H9 (cell line): ENCODE measurements around the gene NALCN. TPM values are rescaled to one million over a fixed set of nuclear protein-coding genes. Genes with fewer than 3 reads are reported as not detected.

Experiments
- DNase-seq: peaks from one replicate; pipeline ENCODE4 v3.0.0-alpha.2; 2017
- H2AFZ ChIP-seq: one replicate; pipeline ENCODE4 v1.6.1; 2013; ENCODE audit warnings: mild to moderate bottlenecking, low read length, control low read depth, moderate library complexity
- H2AK5ac ChIP-seq: 2 replicates; pipeline ENCODE4 v1.6.1; 2013; ENCODE audit warnings: low read length, control low read depth, mixed read lengths; ENCODE audit not compliant: insufficient read length
- H2BK120ac ChIP-seq: one replicate; pipeline ENCODE4 v1.6.1; 2013; ENCODE audit warnings: low read depth, mild to moderate bottlenecking, low read length, control low read depth, inconsistent platforms; ENCODE audit not compliant: poor library complexity, severe bottlenecking
- H2BK12ac ChIP-seq: 2 replicates; pipeline ENCODE4 v1.6.1; 2013; ENCODE audit warnings: low read length, control low read depth, mixed read lengths, low read depth; ENCODE audit not compliant: insufficient read length
- H2BK15ac ChIP-seq: 2 replicates; pipeline ENCODE4 v1.6.1; 2013; ENCODE audit warnings: low read depth, low read length, control low read depth
- H2BK20ac ChIP-seq: one replicate; pipeline ENCODE4 v1.6.1; 2013; ENCODE audit warnings: low read depth, mild to moderate bottlenecking, low read length, control low read depth, inconsistent platforms; ENCODE audit not compliant: poor library complexity, severe bottlenecking
- H2BK5ac ChIP-seq: 2 replicates; pipeline ENCODE4 v1.6.1; 2013; ENCODE audit warnings: low read length, control low read depth, mixed read lengths; ENCODE audit not compliant: insufficient read length
- H3K14ac ChIP-seq: 2 replicates; pipeline ENCODE4 v1.6.1; 2013; ENCODE audit warnings: low read length, control low read depth; ENCODE audit not compliant: insufficient read depth
- H3K18ac ChIP-seq: 2 replicates; pipeline ENCODE4 v1.6.1; 2013; ENCODE audit warnings: low read depth, mild to moderate bottlenecking, mixed read lengths, low read length, control low read depth; ENCODE audit not compliant: insufficient read length
- H3K23ac ChIP-seq: 2 replicates; pipeline ENCODE4 v1.6.1; 2013; ENCODE audit warnings: low read length, control low read depth, mixed read lengths, low read depth; ENCODE audit not compliant: insufficient read length
- H3K23me2 ChIP-seq: 2 replicates; pipeline ENCODE4 v1.6.1; 2013; ENCODE audit warnings: low read depth, mild to moderate bottlenecking, mixed read lengths, low read length, control low read depth; ENCODE audit not compliant: insufficient read length, poor library complexity, severe bottlenecking
- H3K27ac ChIP-seq: 2 replicates; pipeline ENCODE4 v1.5.1; 2013; ENCODE audit warnings: low read length, control low read depth, mixed read lengths, low read depth; ENCODE audit not compliant: insufficient read length
- H3K27me3 ChIP-seq: 2 replicates; pipeline ENCODE4 v1.6.1; 2013; ENCODE audit warnings: low read length, control low read depth, inconsistent platforms; ENCODE audit not compliant: insufficient read depth
- H3K4ac ChIP-seq: 2 replicates; pipeline ENCODE4 v1.6.1; 2013; ENCODE audit warnings: low read depth, mild to moderate bottlenecking, control low read depth, inconsistent platforms, low read length, moderate library complexity
- H3K4me1 ChIP-seq: 2 replicates; pipeline ENCODE4 v1.6.1; 2013; ENCODE audit warnings: low read length, control low read depth, inconsistent platforms; ENCODE audit not compliant: insufficient read depth
- H3K4me2 ChIP-seq: 2 replicates; pipeline ENCODE4 v1.6.1; 2013; ENCODE audit warnings: low read length, control low read depth, mixed read lengths; ENCODE audit not compliant: insufficient read length, insufficient read depth
- H3K56ac ChIP-seq: 2 replicates; pipeline ENCODE4 v1.6.1; 2013; ENCODE audit warnings: low read depth, mild to moderate bottlenecking, mixed read lengths, low read length, control low read depth; ENCODE audit not compliant: insufficient read length
- H3K79me1 ChIP-seq: 2 replicates; pipeline ENCODE4 v1.6.1; 2013; ENCODE audit warnings: low read depth, mild to moderate bottlenecking, moderate library complexity, low read length, control low read depth, inconsistent platforms; ENCODE audit not compliant: insufficient read depth, poor library complexity, severe bottlenecking
- H3K79me2 ChIP-seq: 2 replicates; pipeline ENCODE4 v1.6.1; 2013; ENCODE audit warnings: low read length, control low read depth, inconsistent platforms; ENCODE audit not compliant: insufficient read depth
- H3K9ac ChIP-seq: 2 replicates; pipeline ENCODE4 v1.6.1; 2013; ENCODE audit warnings: low read length, control low read depth, mixed read lengths; ENCODE audit not compliant: insufficient read length; ENCODE audit errors: extremely low read depth
- H3K9me3 ChIP-seq: one replicate; pipeline ENCODE4 v1.6.1; 2013; ENCODE audit warnings: low read depth, low read length, inconsistent platforms; ENCODE audit not compliant: control insufficient read depth
- H3T11ph ChIP-seq: one replicate; pipeline ENCODE4 v1.6.1; 2013; ENCODE audit warnings: mild to moderate bottlenecking, low read length, control low read depth, inconsistent platforms
- H4K20me1 ChIP-seq: one replicate; pipeline ENCODE4 v1.6.1; 2013; ENCODE audit not compliant: control insufficient read depth, insufficient read length, insufficient read depth
- H4K5ac ChIP-seq: 2 replicates; pipeline ENCODE4 v1.6.1; 2013; ENCODE audit warnings: low read depth, mild to moderate bottlenecking, mixed read lengths, low read length, control low read depth; ENCODE audit not compliant: insufficient read length
- H4K8ac ChIP-seq: replicated peaks from 2 replicates; pipeline ENCODE4 v1.6.1; 2013; ENCODE audit warnings: low read length, control low read depth, mixed read lengths, low read depth; ENCODE audit not compliant: insufficient read length
- H4K91ac ChIP-seq: 2 replicates; pipeline ENCODE4 v1.6.1; 2013; ENCODE audit warnings: low read depth, mild to moderate bottlenecking, moderate library complexity, mixed read lengths, low read length, control low read depth; ENCODE audit not compliant: insufficient read length
- H3K27ac Mint-ChIP-seq, 3 experiments: 2 replicates in 2 of 3; 3 replicates in 1 of 3; pipeline ENCODE4 v1.8.0; 2020 to 2021; ENCODE audit warnings: mixed read lengths in 3 of 3, mild to moderate bottlenecking in 1 of 3, moderate library complexity in 1 of 3
- H3K27me3 Mint-ChIP-seq: 2 replicates; pipeline ENCODE4 v1.8.0; 2021; ENCODE audit warnings: low read depth, mild to moderate bottlenecking, moderate library complexity, mixed read lengths
- H3K36me3 Mint-ChIP-seq, 3 experiments: 2 replicates in 2 of 3; 3 replicates in 1 of 3; pipeline ENCODE4 v1.8.0; 2020 to 2021; ENCODE audit warnings: low read depth in 3 of 3, mixed read lengths in 3 of 3; ENCODE audit not compliant: insufficient read depth in 1 of 3
- H3K4me1 Mint-ChIP-seq, 2 experiments: 2 replicates each; pipeline ENCODE4 v1.8.0; 2020; ENCODE audit warnings: mixed read lengths in 2 of 2
- H3K4me3 Mint-ChIP-seq, 2 experiments: 2 replicates in 1 of 2; 3 replicates in 1 of 2; pipeline ENCODE4 v1.8.0; 2020 to 2021; ENCODE audit warnings: mild to moderate bottlenecking in 2 of 2, mixed read lengths in 2 of 2, moderate library complexity in 1 of 2
- H3K9me3 Mint-ChIP-seq, 2 experiments: 2 replicates in 1 of 2; 3 replicates in 1 of 2; pipeline ENCODE4 v1.8.0; 2020; ENCODE audit warnings: mild to moderate bottlenecking in 2 of 2, mixed read lengths in 2 of 2, moderate library complexity in 1 of 2
- WGBS: extraction: QIAGEN DNeasy Blood & Tissue Kit; methylation state at CpG from one replicate; pipeline ENCODE4 v1.1.7; 2013; ENCODE audit warnings: missing lambda C conversion rate, low lambda C conversion rate, mixed read lengths; ENCODE audit not compliant: insufficient read length; ENCODE audit errors: extremely low coverage; 5-methylcytosine and 5-hydroxymethylcytosine counted together
- total RNA-seq: library from RNA; stranded (reverse); gene quantifications from 2 replicates; pipeline ENCODE4 v1.2.1, GENCODE V29; 2021
- TF ChIP-seq, protein P1 (sequence below): fragments of 200-600 bp; sonication (generic); conservative IDR thresholded peaks from 3 replicates; pipeline ENCODE4 v1.8.0; 2021; ENCODE audit warnings: antibody characterized with exemption, mild to moderate bottlenecking

NALCN gene
- total RNA-seq, 1 experiment from 2014 or later = 0.09 TPM

DNA sequence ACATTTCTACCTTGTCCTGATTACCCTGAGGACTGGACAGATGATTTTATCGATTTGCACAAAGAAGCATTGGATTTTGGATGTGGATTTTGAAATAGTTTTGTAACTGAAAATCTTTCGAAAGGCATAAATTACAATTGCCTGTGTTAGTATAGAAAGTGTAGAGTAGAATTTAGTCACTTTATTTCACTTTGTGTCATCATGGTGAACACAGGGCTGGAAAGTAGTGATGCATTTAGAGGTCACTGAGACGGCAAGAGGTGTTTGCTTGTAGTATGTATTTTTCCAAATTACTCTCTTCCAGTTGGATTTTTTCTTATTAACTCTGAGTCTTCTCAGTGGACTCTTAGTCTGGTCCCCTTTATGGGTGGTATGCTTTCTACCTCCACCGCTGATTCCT, 326.0 kb downstream of the NALCN start:
- H3K9ac ChIP-seq = no peak overlapping the region
- no peak overlapping the region for H2BK12ac ChIP-seq
- H3K23ac ChIP-seq = no peak overlapping the region
- H4K5ac ChIP-seq = no peak overlapping the region
- TF ChIP-seq, protein P1, sequence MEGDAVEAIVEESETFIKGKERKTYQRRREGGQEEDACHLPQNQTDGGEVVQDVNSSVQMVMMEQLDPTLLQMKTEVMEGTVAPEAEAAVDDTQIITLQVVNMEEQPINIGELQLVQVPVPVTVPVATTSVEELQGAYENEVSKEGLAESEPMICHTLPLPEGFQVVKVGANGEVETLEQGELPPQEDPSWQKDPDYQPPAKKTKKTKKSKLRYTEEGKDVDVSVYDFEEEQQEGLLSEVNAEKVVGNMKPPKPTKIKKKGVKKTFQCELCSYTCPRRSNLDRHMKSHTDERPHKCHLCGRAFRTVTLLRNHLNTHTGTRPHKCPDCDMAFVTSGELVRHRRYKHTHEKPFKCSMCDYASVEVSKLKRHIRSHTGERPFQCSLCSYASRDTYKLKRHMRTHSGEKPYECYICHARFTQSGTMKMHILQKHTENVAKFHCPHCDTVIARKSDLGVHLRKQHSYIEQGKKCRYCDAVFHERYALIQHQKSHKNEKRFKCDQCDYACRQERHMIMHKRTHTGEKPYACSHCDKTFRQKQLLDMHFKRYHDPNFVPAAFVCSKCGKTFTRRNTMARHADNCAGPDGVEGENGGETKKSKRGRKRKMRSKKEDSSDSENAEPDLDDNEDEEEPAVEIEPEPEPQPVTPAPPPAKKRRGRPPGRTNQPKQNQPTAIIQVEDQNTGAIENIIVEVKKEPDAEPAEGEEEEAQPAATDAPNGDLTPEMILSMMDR = no peak
- H3K23me2 ChIP-seq = no peaks in the 10 kb centered on the region
- no peak overlapping the region for H2BK120ac ChIP-seq
- no peaks in the 10 kb centered on the region for H3K4me1 ChIP-seq
- H2AFZ ChIP-seq = no peak overlapping the region
- DNase-seq = no peak
- H3K4ac ChIP-seq = no peak overlapping the region
- no peak overlapping the region for H2BK20ac ChIP-seq
- H2BK15ac ChIP-seq = no peak overlapping the region
- H3K56ac ChIP-seq = no peak overlapping the region
- no peak overlapping the region for H4K8ac ChIP-seq
- no peak overlapping the region for H3K18ac ChIP-seq
- H3K14ac ChIP-seq = no peak overlapping the region
- no peak overlapping the region for H3T11ph ChIP-seq
- H3K27me3 ChIP-seq = no peaks in the 10 kb centered on the region
- no peak overlapping the region for H3K27ac ChIP-seq
- no peak overlapping the region for H2AK5ac ChIP-seq
- H2BK5ac ChIP-seq = no peak overlapping the region
- WGBS = no CpG with 5 or more reads among the region's 4 CpGs
- Mint-ChIP-seq H3K36me3 (no peaks in the 10 kb centered on the region), H3K27me3 (no peaks in the 10 kb centered on the region), H3K9me3 (no peaks in the 10 kb centered on the region), H3K27ac (no peak overlapping the region), H3K4me3 (no peak overlapping the region), H3K4me1 (no peaks in the 10 kb centered on the region)
- H3K79me1 ChIP-seq = no peaks in the 10 kb centered on the region
- H4K20me1 ChIP-seq = no peaks in the 10 kb centered on the region
- H3K9me3 ChIP-seq = no peaks in the 10 kb centered on the region
- no peaks in the 10 kb centered on the region for H3K79me2 ChIP-seq
- no peak overlapping the region for H3K4me2 ChIP-seq
- H4K91ac ChIP-seq = no peak overlapping the region
